Lower leg skin (tissue), 4 donors: Measurements from ENCODE around the gene FAM204A. TPM values are rescaled to one million over a fixed set of nuclear protein-coding genes. Genes with fewer than 3 reads are reported as not detected.

Experiments
- DNase-seq, 2 donors: peaks; one replicate each; pipeline ENCODE4 v3.0.0-alpha.2; 2019; ENCODE audit warnings: low spot score in 2 of 2
- H3K4me3 ChIP-seq: fragments of 200-600 bp; sonication (generic); 2 replicates; pipeline ENCODE4 v1.5.1; 2017; ENCODE audit warnings: mild to moderate bottlenecking, low read depth; ENCODE audit not compliant: poor library complexity, severe bottlenecking
- CTCF ChIP-seq, 3 donors: fragments of 450-650 bp; IDR thresholded peaks; one replicate each; pipeline ENCODE4 v1.5.1; 2016; ENCODE audit warnings: antibody characterized with exemption in 3 of 3, mild to moderate bottlenecking in 3 of 3, moderate library complexity in 2 of 3
- POLR2A ChIP-seq, 2 donors: fragments of 450-650 bp; IDR thresholded peaks; one replicate each; pipeline ENCODE4 v1.6.1; 2016 to 2017; ENCODE audit warnings: antibody characterized with exemption in 2 of 2, mild to moderate bottlenecking in 1 of 2, moderate library complexity in 1 of 2
- WGBS, 2 donors: methylation state at CpG; one replicate each; pipeline ENCODE4 v1.1.5; 2018; 5-methylcytosine and 5-hydroxymethylcytosine counted together
- intact Hi-C: fragments of 100-400 bp; cut with DNase I; formaldehyde crosslinking; loops from one replicate; pipeline ENCODE4 v1.15.0; 2023; ENCODE audit warnings: low total_unique reads
- total RNA-seq, 4 donors: library from RNA; depleted of rRNA; stranded (reverse); fragments of >200 nt; gene quantifications; one replicate each; pipeline ENCODE4 v1.1.0, GENCODE V29; 2016

FAM204A gene
- total RNA-seq, 4 donors from 2014 or later: 16.6 to 47.6 (median 39.3) TPM

DNA sequence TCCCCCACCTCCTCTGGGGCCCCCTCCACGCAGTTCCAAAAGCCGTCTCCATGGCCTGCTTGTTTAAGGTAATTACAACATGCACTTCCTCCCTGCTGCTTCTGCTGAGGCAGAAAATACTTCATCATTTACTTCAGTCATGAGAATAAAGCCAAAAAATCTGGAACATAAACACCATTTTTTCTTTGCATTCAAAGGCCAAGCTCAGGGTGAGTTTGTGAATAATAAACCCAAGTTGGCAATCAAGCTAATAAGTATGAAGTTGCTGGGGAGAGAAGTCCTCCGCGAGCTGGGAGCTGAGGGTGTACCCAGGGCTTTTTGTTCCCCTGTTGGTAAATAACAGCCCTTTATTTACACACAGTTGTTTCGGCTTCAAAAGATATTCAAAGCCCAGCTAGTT, 70.5 kb downstream of the FAM204A start:
- WGBS, 2 donors: 29 to 42% methylated on average over 5 of the region's 5 CpGs
- no peak for TF ChIP-seq CTCF (IDR thresholded peaks at IDR 0.05)
- no peak for TF ChIP-seq POLR2A (IDR thresholded peaks at IDR 0.05)
- intact Hi-C loops: no loop called here
- no peak for DNase-seq
- H3K4me3 ChIP-seq: no peak overlapping the region

- DNase-seq: no peak
- intact Hi-C loops: no loop called here
- no peak overlapping the region for H3K4me3 ChIP-seq
- 74 to 84% methylated on average over 4 of the region's 4 CpGs for WGBS, 2 donors
- TF ChIP-seq CTCF (IDR thresholded peaks at IDR 0.05) (no peak), POLR2A (IDR thresholded peaks at IDR 0.05) (no peak)
Measured at GRCh38 chr10:118266098-118266748, 75.9 kb downstream of the FAM204A start.

DNA sequence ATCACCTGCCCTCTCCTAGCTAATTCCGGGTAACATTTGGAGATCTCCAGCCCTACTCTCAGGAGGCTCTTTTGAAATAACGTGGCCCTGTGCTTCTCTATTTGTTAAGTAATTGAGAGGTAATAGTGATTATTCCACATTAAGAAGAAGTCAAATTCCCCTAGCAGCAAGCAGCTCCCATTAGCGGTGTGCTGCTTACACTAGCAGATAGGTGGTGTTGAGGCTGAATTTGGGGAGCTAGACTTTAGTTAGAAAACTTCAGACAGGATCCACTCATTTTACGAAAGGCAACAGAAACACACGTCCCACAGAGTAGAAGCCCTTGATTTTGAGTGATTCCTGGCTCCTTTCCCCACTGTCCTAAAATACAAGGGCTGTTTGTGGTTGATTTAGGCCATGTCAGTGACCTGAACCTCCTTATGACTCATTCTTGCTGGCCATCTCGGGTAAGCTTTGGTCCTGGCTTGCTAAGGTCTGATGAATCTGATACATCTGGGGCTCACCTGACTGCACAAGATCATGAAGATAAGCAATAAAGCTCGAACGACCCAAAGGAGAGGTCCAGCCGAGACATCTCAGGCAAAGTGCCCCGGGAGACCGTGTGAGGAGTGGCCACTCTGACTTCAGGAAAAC, 77.2 kb downstream of the FAM204A start:
- WGBS, 2 donors: 82 to 83% methylated on average over 11 of the region's 11 CpGs
- DNase-seq: no peak
- intact Hi-C loops: no loop called here
- no peak overlapping the region for H3K4me3 ChIP-seq
- no peak for TF ChIP-seq CTCF (IDR thresholded peaks at IDR 0.05)
- TF ChIP-seq POLR2A (IDR thresholded peaks at IDR 0.05): no peak

DNA sequence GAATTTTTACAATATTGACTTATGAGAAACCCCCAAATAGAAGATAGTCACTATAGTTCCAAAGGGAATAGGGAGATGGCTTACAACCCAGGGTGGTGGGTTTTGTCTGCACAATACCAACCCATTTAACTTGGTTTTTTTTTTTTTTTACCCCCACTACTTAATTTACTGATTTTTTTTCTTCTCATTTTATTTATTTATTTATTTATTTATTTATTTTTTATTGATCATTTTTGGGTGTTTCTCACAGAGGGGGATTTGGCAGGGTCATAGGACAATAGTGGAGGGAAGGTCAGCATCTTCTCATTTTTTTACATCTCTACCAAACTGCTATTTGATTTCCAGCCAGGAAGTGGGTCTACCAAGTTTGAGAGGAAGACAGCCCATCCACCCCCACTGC, 77.9 kb downstream of the FAM204A start:
- no peak overlapping the region for H3K4me3 ChIP-seq
- DNase-seq: no peak
- TF ChIP-seq POLR2A (IDR thresholded peaks at IDR 0.05) (no peak), CTCF (IDR thresholded peaks at IDR 0.05) (no peak)
- intact Hi-C loops: no loop called here

DNA sequence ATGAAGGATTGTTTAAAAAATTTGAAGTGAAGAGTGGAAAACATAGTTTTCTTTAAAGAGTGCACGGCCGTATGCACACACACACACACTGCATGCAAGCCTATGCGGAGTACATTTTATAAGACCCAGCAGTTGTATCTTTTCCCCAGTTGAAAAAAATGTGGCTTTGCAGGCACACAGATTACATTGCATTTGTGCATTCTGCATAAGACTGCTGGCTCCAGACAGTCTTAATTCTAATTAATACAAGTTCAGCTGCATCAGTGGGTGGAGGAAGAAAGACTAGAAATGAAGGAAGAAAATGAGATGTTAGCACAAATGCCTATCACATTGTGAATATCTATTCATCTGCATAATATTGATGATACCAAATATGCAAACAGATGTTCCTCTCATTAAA, 79.6 kb downstream of the FAM204A start:
- intact Hi-C loops: no loop called here
- WGBS, 2 donors: 85 to 93% methylated on average over 3 of the region's 3 CpGs
- H3K4me3 ChIP-seq: no peak overlapping the region
- DNase-seq: no peak
- no peak for TF ChIP-seq CTCF (IDR thresholded peaks at IDR 0.05)
- TF ChIP-seq POLR2A (IDR thresholded peaks at IDR 0.05): no peak
